Caco-2 (cell line): ENCODE results near the gene TEAD1. TPM values are rescaled to one million over a fixed set of nuclear protein-coding genes. Genes with fewer than 3 reads are reported as not detected.

ENCODE experiments used
- BruUV-seq: library from RNA; stranded (reverse); fragments of 400-500 nt; replicated peaks from 2 replicates; lab custom pipeline; 2021; lab: Mats Ljungman, UMichigan
- CTCF ChIA-PET: fragments of 300-600 bp; sonication (Branson Sonifier 250); formaldehyde crosslinking; loops from one replicate; lab custom pipeline; 2022; ENCODE audit warnings: antibody characterized with exemption; lab: Charles Lee
- POLR2A ChIA-PET: fragments of 300-600 bp; sonication (Branson Sonifier 250); formaldehyde crosslinking; loops from one replicate; lab custom pipeline; 2022; ENCODE audit warnings: antibody characterized with exemption; lab: Charles Lee
- DNase-seq, 2 experiments: peaks; one replicate each; pipeline versions ENCODE4 v3.0.0 to v3.0.0-alpha.2; 2020 to 2022
- H3K27me3 ChIP-seq: replicated peaks from 2 replicates; pipeline ENCODE4 v1.6.0; 2011; ENCODE audit warnings: low read length; ENCODE audit not compliant: control insufficient read depth, insufficient read depth
- H3K36me3 ChIP-seq: 2 replicates; pipeline ENCODE4 v1.5.1; 2011; ENCODE audit warnings: low read length; ENCODE audit not compliant: control insufficient read depth, insufficient read depth
- H3K4me1 ChIP-seq: fragments of 250-450 bp; sonication (Bioruptor Pico); 2 replicates; pipeline ENCODE4 v1.5.1; 2020; ENCODE audit warnings: mild to moderate bottlenecking
- H3K4me3 ChIP-seq: 2 replicates; pipeline ENCODE4 v1.5.1; 2011; ENCODE audit warnings: low read depth, mild to moderate bottlenecking, control low read depth, low read length
- H3K9me3 ChIP-seq: fragments of 250-450 bp; sonication (Bioruptor Pico); 2 replicates; pipeline ENCODE4 v1.5.1; 2020; ENCODE audit warnings: mild to moderate bottlenecking, moderate library complexity
- H3K27ac Mint-ChIP-seq: one replicate; pipeline ENCODE4 v1.8.0; 2022; ENCODE audit warnings: mixed read lengths; ENCODE audit not compliant: unreplicated experiment
- H3K27me3 Mint-ChIP-seq: one replicate; pipeline ENCODE4 v1.8.0; 2022; ENCODE audit warnings: mixed read lengths; ENCODE audit not compliant: insufficient read depth, unreplicated experiment
- H3K36me3 Mint-ChIP-seq: one replicate; pipeline ENCODE4 v1.8.0; 2022; ENCODE audit warnings: mild to moderate bottlenecking, mixed read lengths; ENCODE audit not compliant: insufficient read depth, unreplicated experiment
- H3K4me1 Mint-ChIP-seq: one replicate; pipeline ENCODE4 v1.8.0; 2022; ENCODE audit warnings: low read depth, mixed read lengths; ENCODE audit not compliant: unreplicated experiment
- H3K4me3 Mint-ChIP-seq: one replicate; pipeline ENCODE4 v1.8.0; 2022; ENCODE audit warnings: mild to moderate bottlenecking, moderate library complexity, mixed read lengths; ENCODE audit not compliant: unreplicated experiment
- H3K9me3 Mint-ChIP-seq: one replicate; pipeline ENCODE4 v1.8.0; 2022; ENCODE audit warnings: mixed read lengths; ENCODE audit not compliant: unreplicated experiment
- CTCF ChIP-seq, 2 experiments: fragments of 200-600 bp in 1 of 2; IDR thresholded peaks; 1 replicate in 1 of 2; 2 replicates in 1 of 2; pipeline versions ENCODE4 v1.5.1 to v1.8.0; 2011 to 2022; ENCODE audit warnings: antibody characterized with exemption in 1 of 2, control low read depth in 1 of 2, inconsistent platforms in 1 of 2, low read depth in 1 of 2, low read length in 1 of 2, mild to moderate bottlenecking in 1 of 2, moderate library complexity in 1 of 2; ENCODE audit not compliant: insufficient read depth in 1 of 2, severe bottlenecking in 1 of 2, unreplicated experiment in 1 of 2
- intact Hi-C: fragments of 100-400 bp; cut with micrococcal nuclease; formaldehyde crosslinking; loops from one replicate; pipeline ENCODE4 v1.10.0; 2022; ENCODE audit not compliant: unreplicated experiment
- total RNA-seq: library from RNA; stranded (reverse); gene quantifications from 2 replicates; pipeline ENCODE4 v1.2.3, GENCODE V29; 2022

Gene TEAD1
- total RNA-seq, 1 experiment from 2014 or later: 144 TPM

- no peaks in the 10 kb centered on the region for H3K36me3 ChIP-seq
- intact Hi-C loops: no loop called here
- H3K9me3 Mint-ChIP-seq: no peaks in the 10 kb centered on the region
- no peaks in the 10 kb centered on the region for H3K27me3 ChIP-seq
- H3K4me3 Mint-ChIP-seq: no peak overlapping the region
- peaks cover 45% of the 10 kb centered on the region for H3K36me3 Mint-ChIP-seq
- POLR2A ChIA-PET: no interaction called here
- no peaks in the 10 kb centered on the region for H3K27me3 Mint-ChIP-seq
- H3K27ac Mint-ChIP-seq: no peak overlapping the region
- H3K4me1 Mint-ChIP-seq: peaks cover 10% of the 10 kb centered on the region
- TF ChIP-seq CTCF (IDR thresholded peaks at IDR 0.05; ENCODE audit: insufficient read depth in 1 of 2, low read depth in 1 of 2, low read length in 1 of 2, severe bottlenecking in 1 of 2, unreplicated experiment in 1 of 2): no peak
- H3K4me3 ChIP-seq: no peak overlapping the region
- BruUV-seq: no TSS peak
- no peak for DNase-seq
- H3K9me3 ChIP-seq: no peaks in the 10 kb centered on the region
- peaks cover 17% of the 10 kb centered on the region for H3K4me1 ChIP-seq
- CTCF ChIA-PET: no interaction called here
Observed at GRCh38 chr11:12932485-12932884, 258.3 kb downstream of the TEAD1 start.

- Mint-ChIP-seq H3K36me3 (peaks cover 46% of the 10 kb centered on the region), H3K4me1 (no peaks in the 10 kb centered on the region), H3K27ac (peak overlapping the region; percentile 17), H3K27me3 (no peaks in the 10 kb centered on the region), H3K9me3 (no peaks in the 10 kb centered on the region), H3K4me3 (no peak overlapping the region)
- no peaks in the 10 kb centered on the region; the same call in 1 of the 2 replicates for H3K36me3 ChIP-seq
- intact Hi-C loops: no loop called here
- POLR2A ChIA-PET: no interaction called here
- no peak overlapping the region for H3K4me3 ChIP-seq
- BruUV-seq: no TSS peak
- TF ChIP-seq CTCF (IDR thresholded peaks at IDR 0.05; ENCODE audit: insufficient read depth in 1 of 2, low read depth in 1 of 2, low read length in 1 of 2, severe bottlenecking in 1 of 2, unreplicated experiment in 1 of 2): no peak
- DNase-seq: no peak
- CTCF ChIA-PET: interaction anchor here (1.3 kb wide), 1 partner anchor 22 kb away, joined by 6 read pairs; no protein-coding TSS in a partner anchor
- no peaks in the 10 kb centered on the region for H3K27me3 ChIP-seq
- no peaks in the 10 kb centered on the region for H3K9me3 ChIP-seq
- peaks cover 2% of the 10 kb centered on the region; the same call in 1 of the 2 replicates for H3K4me1 ChIP-seq
Observed at GRCh38 chr11:12936200-12936599, 262.0 kb downstream of the TEAD1 start.

- Mint-ChIP-seq H3K9me3 (no peaks in the 10 kb centered on the region), H3K36me3 (peaks cover 48% of the 10 kb centered on the region), H3K4me1 (no peaks in the 10 kb centered on the region), H3K27me3 (no peaks in the 10 kb centered on the region), H3K27ac (no peak overlapping the region), H3K4me3 (no peak overlapping the region)
- no peak overlapping the region for H3K4me3 ChIP-seq
- intact Hi-C loops: no loop called here
- no peaks in the 10 kb centered on the region; the same call in 1 of the 2 replicates for H3K36me3 ChIP-seq
- H3K4me1 ChIP-seq: no peaks in the 10 kb centered on the region
- ChIA-PET POLR2A (no interaction called here), CTCF (no interaction called here)
- no peak for DNase-seq
- no peaks in the 10 kb centered on the region for H3K27me3 ChIP-seq
- TF ChIP-seq CTCF (IDR thresholded peaks at IDR 0.05; ENCODE audit: insufficient read depth in 1 of 2, low read depth in 1 of 2, low read length in 1 of 2, severe bottlenecking in 1 of 2, unreplicated experiment in 1 of 2): no peak
- no TSS peak for BruUV-seq
- H3K9me3 ChIP-seq: no peaks in the 10 kb centered on the region
Observed at GRCh38 chr11:12938590-12939247, 264.5 kb downstream of the TEAD1 start.
